H4 (cell line): ENCODE results near the gene RARB. TPM values are rescaled to one million over a fixed set of nuclear protein-coding genes. Genes with fewer than 3 reads are reported as not detected.
A peak's percentile ranks its signal among the peaks of the same experiment; 100 is the strongest.

ENCODE experiments used
- DNase-seq: peaks from one replicate; pipeline ENCODE4 v3.0.0-alpha.2; 2015; ENCODE audit warnings: low spot score
- total RNA-seq: library from RNA; depleted of rRNA; stranded (reverse); fragments of >200 nt; shearing (Covaris generic); gene quantifications from 2 replicates; pipeline ENCODE4 v1.2.3, GENCODE V29; 2014

RARB gene
- total RNA-seq, 1 experiment from 2014 or later = 1.0 TPM

- peak; percentile 67 for DNase-seq
Observed at GRCh38 chr3:25448750-25449692, 21.0 kb downstream of the RARB start.

- no peak for DNase-seq
Observed at GRCh38 chr3:25449857-25450256, 21.8 kb downstream of the RARB start.

- no peak for DNase-seq
Observed at GRCh38 chr3:25452192-25452591, 24.1 kb downstream of the RARB start.

DNA sequence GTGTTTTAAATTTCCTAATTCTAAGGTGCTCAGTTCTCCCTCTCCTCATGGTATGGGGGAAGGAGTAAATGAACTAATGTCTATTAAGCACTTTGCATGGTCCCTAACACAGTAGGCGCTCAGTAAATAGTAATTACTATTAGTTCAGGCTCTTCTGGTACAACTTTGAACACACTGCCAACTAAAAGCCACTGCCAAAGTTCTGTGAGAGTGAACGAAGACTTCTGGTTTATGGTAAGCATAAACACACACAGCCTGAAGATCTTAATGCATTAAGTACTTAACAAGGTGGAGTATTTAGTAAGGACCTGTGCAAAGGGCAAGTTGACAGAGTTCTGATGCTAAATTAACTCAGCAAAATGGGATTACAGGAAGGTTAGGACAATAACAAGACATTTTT, 24.7 kb downstream of the RARB start:
- no peak for DNase-seq

GRCh38 chr3:25453619-25454004, 25.5 kb downstream of the RARB start:
- no peak for DNase-seq

- DNase-seq = no peak
Observed at GRCh38 chr3:25454005-25454927, 26.2 kb downstream of the RARB start.

DNA sequence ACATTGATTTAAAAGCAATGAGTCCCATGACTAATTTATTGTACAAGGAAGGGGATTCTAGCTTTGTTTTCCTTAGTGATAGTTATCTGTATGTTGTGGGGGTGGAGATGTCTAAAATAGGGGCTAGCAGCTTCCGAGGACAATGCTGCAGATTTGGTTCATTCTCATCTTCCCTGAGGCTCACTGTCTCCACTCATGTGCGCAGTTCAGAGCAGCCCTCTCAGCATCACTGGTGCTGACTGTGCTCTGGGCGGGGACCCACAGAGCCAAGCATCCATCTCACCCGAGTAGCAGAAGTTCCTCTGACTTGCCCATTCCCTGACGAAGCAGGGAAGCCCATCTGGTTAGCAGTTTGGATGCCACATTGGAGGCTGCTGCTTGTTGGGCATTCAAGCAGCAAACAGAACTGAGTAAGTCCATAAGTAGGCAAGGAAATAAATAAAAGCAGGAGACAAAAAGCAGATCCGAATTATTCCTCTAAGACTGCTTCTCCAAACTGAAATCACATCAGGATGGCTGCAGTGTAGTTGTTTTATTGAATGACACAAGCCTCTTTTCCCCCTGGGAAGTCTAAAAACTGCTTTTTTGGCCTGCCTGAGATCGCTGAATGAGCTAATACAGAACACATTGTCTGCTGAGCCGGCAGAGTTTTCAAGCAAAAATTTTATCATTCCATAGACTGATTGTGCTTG, 27.5 kb downstream of the RARB start:
- DNase-seq = no peak

- no peak for DNase-seq
Observed at GRCh38 chr3:25456723-25457670, 28.9 kb downstream of the RARB start.

DNA sequence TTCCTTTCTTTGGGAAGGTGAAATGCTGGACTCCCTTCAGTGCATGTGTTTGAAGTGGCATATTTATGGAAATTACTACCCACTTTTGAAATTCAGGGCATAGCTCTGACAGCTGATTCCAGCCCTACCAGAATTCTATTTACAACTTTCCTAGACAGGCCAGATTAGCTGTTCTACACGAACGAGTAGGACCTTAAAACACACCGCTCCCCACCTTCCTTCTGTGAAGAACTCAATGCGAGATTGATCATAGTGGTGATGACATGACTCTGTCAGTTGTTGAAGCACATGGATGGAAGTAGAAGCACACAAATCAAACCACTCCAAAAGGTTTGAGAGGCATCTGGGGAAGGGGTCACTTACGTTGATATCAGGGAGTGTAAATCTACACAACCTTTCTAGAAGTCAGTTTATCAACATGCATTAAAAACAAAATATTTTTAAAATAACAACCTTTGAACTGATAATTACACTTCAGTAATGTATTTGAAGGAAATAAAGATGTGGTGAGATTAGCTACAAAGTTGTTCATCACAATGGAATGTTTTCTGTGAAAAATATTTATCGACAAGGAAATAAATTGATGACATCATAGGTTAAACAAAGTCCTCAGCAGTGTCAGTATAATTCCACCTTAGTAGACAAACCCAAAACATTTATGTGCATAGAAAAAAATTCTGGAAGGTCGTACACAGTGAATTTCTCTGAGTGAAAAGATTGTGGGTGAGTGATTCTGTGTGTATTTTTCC, 29.8 kb downstream of the RARB start:
- DNase-seq = no peak

GRCh38 chr3:25458420-25458814, 30.4 kb downstream of the RARB start:
- DNase-seq = no peak

- DNase-seq = no peak
Observed at GRCh38 chr3:25460751-25461150, 32.7 kb downstream of the RARB start.

- DNase-seq = no peak
Observed at GRCh38 chr3:25461946-25462345, 33.9 kb downstream of the RARB start.

DNA sequence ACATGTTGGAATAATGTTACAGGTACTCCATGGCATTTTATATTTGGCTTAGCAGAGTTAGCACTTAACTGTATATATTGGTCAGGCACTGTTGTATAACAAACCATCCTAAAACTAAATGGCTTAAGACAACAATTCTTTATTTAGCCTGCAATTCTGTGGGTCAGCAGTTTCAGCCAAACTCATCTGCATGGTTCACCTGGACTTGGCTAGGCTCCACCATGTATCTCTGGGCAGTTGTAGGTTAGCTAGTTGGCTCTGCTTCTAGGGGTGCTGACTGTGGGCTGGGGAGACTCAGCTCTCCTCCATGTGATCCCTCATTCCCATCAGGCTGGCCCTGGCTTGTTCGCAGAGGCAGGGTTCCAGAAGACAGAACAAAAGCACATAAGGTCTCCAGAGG, 34.4 kb downstream of the RARB start:
- no peak for DNase-seq

DNA sequence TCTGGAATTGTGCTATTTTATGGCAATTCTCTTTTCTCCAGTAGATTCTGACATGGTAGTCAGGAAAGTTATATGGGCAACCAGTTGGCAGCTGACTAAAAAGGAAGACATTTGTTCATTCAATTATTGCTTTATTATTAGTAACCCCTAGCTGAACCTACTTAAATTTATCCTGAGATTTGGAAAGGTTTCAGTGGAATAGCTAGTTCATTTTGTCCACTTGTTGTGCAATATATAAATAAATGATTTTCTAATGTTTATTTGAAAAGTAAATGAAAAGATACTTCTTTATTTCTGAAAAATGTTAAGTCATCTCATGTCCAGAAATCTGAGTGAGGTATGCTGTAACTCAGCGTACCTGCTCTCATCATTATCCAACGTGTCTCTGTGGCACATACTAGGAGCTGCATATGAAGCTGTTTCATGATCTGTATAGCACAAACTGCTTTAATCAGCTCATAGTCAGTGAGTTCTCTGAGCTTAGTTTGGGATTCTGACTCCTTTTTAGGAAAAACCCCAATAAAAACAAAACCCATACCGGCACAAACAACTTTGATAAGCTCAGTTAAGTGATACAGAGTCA, 35.9 kb downstream of the RARB start:
- DNase-seq = no peak

DNA sequence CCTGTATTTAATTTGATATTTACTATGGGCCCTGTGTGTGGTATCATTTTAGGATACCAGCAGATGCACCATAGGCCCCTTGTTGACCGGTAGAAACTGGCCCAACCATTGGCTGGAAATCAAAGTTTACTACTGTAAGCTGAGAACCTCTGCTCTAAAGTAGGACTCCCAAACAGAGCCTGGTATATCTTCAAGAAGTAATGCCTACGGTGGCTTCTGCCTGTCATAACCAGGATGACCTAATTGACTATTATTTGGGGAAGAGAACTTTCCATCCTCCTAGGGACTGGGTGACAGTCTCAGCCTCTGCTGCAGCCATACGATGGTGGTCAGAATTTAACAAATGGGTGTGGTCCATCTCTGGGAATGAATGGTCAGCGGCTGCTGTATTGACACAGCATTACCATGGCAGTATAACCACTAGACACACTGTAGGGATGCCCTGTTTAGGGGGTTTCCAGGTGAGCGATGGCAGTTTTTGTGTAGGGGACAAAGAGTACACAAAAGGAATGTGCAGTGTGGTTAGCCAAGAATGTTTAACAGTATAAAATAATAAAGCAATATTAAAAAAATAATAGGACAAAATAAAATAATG, 37.3 kb downstream of the RARB start:
- DNase-seq = no peak

DNA sequence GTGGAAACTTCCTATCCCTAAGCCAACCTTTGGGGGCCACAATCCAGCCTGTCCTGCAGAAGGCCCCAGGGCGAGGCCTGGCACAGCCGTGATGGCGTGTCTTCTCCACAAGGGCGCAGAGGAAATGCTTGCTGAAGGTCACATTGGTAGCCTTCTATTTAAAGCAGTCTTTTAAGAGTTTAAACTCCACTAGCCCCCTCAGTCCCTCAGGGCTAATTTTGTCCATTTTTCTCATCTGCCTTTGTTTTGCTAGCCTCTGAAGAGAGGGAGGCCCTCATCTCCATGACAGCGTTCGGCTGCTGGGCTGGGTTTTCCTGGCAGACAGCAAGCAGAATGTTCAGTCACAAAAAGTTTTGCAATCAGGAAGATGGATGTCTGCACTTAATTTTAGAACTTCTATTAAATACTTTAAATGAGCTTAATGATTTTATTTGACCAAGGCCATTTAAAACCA, 40.8 kb downstream of the RARB start:
- DNase-seq = no peak

DNA sequence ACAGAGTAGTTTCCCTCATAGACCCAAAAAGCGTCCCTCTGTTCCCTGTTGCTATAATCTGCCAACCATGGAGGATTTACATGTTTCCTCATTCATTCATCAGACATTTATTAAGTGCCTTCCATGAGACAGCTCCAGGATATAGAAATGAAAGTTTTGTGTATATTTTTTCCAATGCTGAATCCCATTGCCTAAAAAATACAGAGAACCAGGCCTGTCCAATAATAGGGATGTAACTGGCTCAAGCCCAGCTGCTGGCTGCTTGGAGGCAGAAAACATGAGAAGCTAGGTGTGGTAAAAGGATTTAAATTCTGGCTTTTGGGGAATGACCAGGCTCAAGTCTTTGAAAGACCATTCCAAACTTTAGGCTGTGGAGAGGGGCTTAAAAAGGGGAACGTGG, 41.5 kb downstream of the RARB start:
- DNase-seq = no peak

DNA sequence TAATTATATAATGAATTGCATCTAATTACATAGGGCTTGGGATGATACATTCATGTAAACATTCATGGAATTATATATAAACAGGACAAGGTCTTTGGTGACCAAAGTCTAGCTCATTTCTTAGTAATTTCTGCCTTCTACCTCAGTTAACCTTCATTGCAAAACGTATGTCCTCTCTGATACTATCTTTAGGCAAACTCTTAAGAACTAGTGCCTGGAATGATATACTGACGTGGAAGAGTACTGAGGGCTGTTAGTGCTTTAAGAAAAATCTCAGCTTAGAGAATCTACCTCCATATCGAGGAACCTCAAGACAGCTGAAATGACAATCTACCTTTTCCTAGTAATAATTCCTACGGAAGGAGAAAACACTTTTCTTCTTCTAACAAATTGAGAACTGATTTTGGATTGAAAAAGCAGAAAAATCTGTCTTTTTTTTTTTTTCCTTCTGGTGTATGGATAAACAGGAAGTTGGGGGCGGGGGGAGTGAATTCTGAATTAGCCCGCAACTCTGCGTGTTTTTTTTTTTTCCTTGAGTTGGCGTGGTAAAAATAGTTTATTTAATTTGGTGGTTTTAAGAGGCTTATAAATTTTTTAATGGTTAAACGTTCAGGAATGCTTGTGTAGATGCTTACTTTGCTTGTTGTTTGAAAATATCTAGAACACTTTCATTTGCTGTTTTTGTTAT, 43.2 kb downstream of the RARB start:
- DNase-seq = peak; percentile 19

DNA sequence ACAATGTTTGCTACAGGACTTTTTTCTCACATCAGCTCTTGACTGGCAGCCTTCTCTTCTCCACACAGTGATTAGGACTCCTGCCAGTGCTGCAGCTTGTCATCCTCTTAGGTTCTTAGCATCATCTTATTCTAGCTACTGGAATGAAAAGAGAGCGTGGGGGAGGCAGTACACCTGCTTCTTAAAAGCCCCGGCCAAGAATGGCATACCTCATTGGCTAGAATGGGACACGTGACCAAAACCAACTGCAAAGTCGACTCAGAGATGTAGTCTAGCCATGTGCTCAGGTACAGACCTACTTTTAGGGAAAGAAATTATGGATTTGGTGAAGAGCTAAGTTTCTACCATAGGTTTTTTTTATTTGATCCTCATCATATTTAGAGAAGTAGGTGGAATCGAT, 44.1 kb downstream of the RARB start:
- no peak for DNase-seq
